LoVo (cell line): ENCODE measurements around the gene ARCN1.
A peak's percentile ranks its signal among the peaks of the same experiment; 100 is the strongest.

Experiments used
- DNase-seq: peaks from one replicate; pipeline ENCODE4 v3.0.0-alpha.2; 2016; ENCODE audit warnings: low spot score

Gene ARCN1

GRCh38 chr11:118572061-118572980 is at the start of gene ARCN1:
ARCN1 (plus strand) TSS chr11:118572409; CDS start chr11:118572548, 139 bp downstream.
- peak; percentile 75 for DNase-seq

GRCh38 chr11:118522571-118523072 is 49.6 kb upstream of the ARCN1 start:
- DNase-seq: no peak

- no peak for DNase-seq
Measured at GRCh38 chr11:118524356-118524755, 47.9 kb upstream of the ARCN1 start.

DNA sequence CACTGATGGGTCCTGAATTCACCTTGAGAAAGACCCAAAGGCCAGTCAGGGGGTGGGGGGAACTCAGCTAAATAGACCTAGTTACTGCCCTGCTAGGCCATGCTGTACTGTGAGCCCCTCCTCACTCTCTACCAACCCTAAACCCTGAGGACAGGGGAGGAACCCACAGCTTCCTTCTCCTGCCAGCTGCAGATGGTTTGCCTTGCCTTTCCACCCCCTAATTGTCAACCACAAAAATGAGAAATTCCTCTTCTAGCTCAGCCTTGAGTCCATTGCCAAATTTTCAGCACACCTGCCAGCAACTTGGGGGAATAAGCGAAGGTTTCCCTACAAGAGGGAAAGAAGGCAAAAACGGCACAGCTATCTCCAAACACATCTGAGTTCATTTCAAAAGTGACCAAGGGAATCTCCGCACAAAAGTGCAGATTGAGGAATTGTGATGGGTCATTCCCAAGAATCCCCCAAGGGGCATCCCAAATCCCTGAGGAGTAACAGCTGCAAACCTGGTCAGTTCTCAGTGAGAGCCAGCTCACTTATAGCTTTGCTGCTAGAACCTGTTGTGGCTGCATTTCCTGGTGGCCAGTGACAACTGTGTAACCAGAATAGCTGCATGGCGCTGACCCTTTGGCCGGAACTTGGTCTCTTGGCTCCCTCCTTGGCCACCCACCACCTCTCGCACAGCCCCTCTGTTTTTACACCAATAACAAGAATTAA is 47.3 kb upstream of the ARCN1 start:
- DNase-seq: no peak

DNA sequence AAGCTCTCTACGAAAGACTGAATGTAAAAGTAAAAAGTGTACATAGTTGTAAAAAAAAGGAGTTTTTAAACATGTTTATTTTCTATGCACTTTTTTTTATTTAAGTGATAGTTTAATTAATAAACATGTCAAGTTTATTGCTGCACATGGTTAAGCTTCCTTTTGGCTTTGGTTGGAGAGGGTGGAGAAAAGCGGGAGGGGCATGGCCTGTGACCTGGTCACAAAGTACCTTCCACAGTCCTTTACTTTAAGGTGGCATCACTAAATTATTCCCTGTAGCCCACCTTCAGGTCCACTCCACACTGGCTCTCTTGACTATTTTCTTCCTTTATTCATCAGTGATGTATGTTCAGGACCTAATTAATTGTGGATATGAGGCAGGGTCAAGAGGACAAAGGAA is 45.5 kb upstream of the ARCN1 start:
- no peak for DNase-seq

DNA sequence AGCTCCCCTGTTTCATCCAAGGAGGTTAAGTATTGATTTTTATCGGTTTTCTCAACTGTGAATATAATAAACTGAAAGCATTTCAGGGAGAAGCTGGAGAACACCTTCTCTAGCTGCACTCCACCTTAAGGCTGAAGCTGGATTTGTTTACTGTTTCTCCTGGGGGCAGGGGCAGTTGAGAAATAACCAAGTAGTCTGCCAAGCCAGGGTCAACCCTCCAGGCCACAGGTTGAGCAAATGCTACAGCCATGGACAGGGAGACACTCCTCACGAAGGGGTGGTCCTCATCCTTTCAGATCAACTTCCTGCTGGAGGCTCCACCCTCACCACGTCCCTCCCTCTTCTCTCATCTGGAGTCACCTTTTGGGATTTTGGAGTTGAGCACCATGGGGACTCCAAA is 45.1 kb upstream of the ARCN1 start, which contains the start of gene TTC36:
Gene TTC36 (plus strand): TSS at position 366 of the 400 bp plus-strand sequence. CDS start 21 bp downstream, at position 387.
- no peak for DNase-seq

DNA sequence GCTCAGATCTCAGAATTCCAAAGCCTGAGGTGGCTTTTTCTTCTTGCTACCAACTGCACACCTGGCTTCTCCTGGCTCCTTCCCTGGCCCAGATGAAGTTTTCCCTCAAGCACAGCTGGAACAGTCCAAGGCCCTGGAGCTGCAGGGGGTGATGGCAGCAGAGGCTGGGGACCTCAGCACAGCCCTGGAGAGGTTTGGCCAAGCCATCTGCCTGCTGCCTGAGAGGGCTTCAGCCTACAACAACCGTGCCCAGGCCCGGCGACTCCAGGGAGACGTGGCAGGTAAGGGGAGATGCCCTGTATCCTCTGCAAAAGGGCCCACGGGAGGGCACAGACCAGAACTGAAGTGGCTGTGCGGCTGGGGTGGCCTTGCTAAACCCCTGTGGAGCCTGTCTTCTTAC is 43.7 kb upstream of the ARCN1 start:
- no peak for DNase-seq

GRCh38 chr11:118529584-118530175 is 42.5 kb upstream of the ARCN1 start:
- DNase-seq: no peak

- peak; percentile 31 for DNase-seq
Measured at GRCh38 chr11:118530180-118530682, 42.0 kb upstream of the ARCN1 start.

- DNase-seq: no peak
Measured at GRCh38 chr11:118530683-118531596, 41.3 kb upstream of the ARCN1 start, which contains the start of gene TMEM25. TMEM25 (plus strand) TSS chr11:118531192; CDS start chr11:118531802, 610 bp downstream.

- DNase-seq: no peak
Measured at GRCh38 chr11:118531597-118532084, 40.6 kb upstream of the ARCN1 start.

GRCh38 chr11:118532091-118532490 is 40.1 kb upstream of the ARCN1 start:
- no peak for DNase-seq

- DNase-seq: no peak
Measured at GRCh38 chr11:118532852-118533768, 39.1 kb upstream of the ARCN1 start.

DNA sequence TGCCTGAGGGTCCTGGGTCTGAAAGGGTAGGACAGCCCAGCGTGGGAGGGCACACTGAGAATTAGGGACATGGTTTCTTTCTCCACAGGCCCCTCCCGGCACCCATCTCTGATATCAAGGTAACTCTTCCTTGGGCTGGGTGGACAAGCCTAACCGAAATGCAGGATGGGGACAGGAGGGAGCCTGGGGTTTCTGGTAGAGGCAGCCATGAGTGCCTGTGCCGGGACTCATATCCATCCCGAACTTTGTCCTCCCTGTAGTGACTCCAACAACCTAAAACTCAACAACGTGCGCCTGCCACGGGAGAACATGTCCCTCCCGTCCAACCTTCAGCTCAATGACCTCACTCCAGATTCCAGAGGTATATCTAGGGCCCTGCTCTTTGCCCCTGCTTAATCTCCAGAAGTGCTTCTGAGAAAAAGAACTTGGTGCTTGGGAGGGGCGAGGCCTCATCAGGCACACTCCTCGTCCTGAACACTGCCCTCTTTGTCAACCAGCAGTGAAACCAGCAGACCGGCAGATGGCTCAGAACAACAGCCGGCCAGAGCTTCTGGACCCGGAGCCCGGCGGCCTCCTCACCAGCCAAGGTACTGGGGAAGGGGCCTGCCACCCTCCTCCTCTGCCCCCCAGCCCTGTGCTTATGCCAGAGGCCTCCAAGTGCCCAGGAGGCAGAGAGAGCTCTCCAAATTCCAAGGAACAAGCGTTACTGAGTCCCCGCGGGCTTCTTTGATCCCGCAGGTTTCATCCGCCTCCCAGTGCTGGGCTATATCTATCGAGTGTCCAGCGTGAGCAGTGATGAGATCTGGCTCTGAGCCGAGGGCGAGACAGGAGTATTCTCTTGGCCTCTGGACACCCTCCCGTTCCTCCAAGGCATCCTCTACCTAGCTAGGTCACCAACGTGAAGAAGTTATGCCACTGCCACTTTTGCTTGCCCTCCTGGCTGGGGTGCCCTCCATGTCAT is 38.2 kb upstream of the ARCN1 start:
- no peak for DNase-seq

GRCh38 chr11:118535261-118535660 is 36.9 kb upstream of the ARCN1 start:
- no peak for DNase-seq

GRCh38 chr11:118536726-118537125 is 35.5 kb upstream of the ARCN1 start:
- no peak for DNase-seq

GRCh38 chr11:118537409-118537980 is 34.7 kb upstream of the ARCN1 start:
- DNase-seq: no peak

DNA sequence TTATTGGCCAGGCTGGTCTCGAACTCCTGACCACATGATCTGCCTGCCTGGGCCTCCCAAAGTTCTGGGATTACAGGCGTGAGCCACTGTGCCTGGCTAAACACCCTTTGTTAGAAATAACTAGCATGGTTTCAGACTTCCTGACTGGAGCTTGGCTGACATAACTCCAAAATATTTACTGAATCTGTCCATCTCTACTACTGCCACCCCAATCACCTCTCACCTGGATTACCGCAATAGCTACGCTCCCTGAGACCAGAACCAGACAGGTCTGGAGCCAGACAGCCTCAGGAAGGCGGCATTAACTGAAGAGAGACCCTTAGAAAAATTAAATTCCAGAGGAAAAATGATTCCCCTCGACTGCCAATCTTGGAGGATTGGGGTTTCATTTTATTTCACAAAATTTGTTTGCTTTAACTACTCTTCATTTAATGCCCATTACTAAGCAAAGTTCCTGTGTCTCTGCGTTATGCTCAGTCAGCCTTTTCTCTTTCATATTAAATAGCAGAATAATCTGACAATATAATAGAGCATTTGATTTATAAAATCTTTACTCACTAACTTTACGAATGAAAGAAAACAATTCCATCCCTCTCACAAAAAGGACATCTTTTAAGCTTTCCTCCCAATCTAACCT is 28.1 kb upstream of the ARCN1 start:
- no peak for DNase-seq
